Inflammatory macrophage (primary cell): Measurements from ENCODE around the gene KCNQ1.

Source experiments
- DNase-seq, 2 donors: peaks; one replicate each; pipeline ENCODE4 v3.0.0-alpha.2; 2020 to 2022

Gene KCNQ1

GRCh38 chr11:2800655-2801531 is 356.1 kb downstream of the KCNQ1 start:
- DNase-seq, result no peak

- DNase-seq, result no peak
Measured at GRCh38 chr11:2801711-2802388, 357.0 kb downstream of the KCNQ1 start.

GRCh38 chr11:2802389-2803185 is 357.8 kb downstream of the KCNQ1 start:
- no peak for DNase-seq

GRCh38 chr11:2803186-2804091 is 358.6 kb downstream of the KCNQ1 start:
- DNase-seq, result no peak

- DNase-seq, result no peak
Measured at GRCh38 chr11:2804189-2804588, 359.4 kb downstream of the KCNQ1 start.

GRCh38 chr11:2804701-2805387 is 360.0 kb downstream of the KCNQ1 start:
- no peak for DNase-seq

- DNase-seq, result no peak
Measured at GRCh38 chr11:2805388-2806056, 360.7 kb downstream of the KCNQ1 start.

GRCh38 chr11:2806351-2807024 is 361.7 kb downstream of the KCNQ1 start:
- DNase-seq, result no peak

- no peak for DNase-seq
Measured at GRCh38 chr11:2807025-2807681, 362.3 kb downstream of the KCNQ1 start.

GRCh38 chr11:2807801-2808241 is 363.0 kb downstream of the KCNQ1 start:
- no peak for DNase-seq

GRCh38 chr11:2808850-2809846 is 364.3 kb downstream of the KCNQ1 start:
- no peak for DNase-seq

- DNase-seq, result no peak
Measured at GRCh38 chr11:2809854-2810253, 365.0 kb downstream of the KCNQ1 start.

GRCh38 chr11:2810411-2811205 is 365.8 kb downstream of the KCNQ1 start:
- no peak for DNase-seq

GRCh38 chr11:2811206-2812091 is 366.6 kb downstream of the KCNQ1 start:
- no peak for DNase-seq

GRCh38 chr11:2812371-2812991 is 367.7 kb downstream of the KCNQ1 start:
- peak in 1 of 2 donors; percentile 22 for DNase-seq
